Stimulated activated CD4-positive, alpha-beta T cell treated with anti-CD3 and anti-CD28 coated beads, TNF-alpha, amount 100 ng/mL, for 1 hour (primary cell): ENCODE measurements around the gene PDE4A.
"Not testable (repeated sequence)": the region's sequence is repeated elsewhere in the genome, so short reads cannot be mapped to it uniquely, and the experiment has no call there.

Experiments
- DNase-seq, 3 donors: peaks; one replicate each; pipeline ENCODE4 v3.0.0-alpha.2; 2020; ENCODE audit warnings: low read depth in 3 of 3, low spot score in 1 of 3

Gene PDE4A

GRCh38 chr19:10420444-10421239, at the start of gene PDE4A:
Gene PDE4A, plus strand, starts transcription at chr19:10420538. Its CDS starts 227 bp downstream, at chr19:10420765.
- DNase-seq: no peak

DNA sequence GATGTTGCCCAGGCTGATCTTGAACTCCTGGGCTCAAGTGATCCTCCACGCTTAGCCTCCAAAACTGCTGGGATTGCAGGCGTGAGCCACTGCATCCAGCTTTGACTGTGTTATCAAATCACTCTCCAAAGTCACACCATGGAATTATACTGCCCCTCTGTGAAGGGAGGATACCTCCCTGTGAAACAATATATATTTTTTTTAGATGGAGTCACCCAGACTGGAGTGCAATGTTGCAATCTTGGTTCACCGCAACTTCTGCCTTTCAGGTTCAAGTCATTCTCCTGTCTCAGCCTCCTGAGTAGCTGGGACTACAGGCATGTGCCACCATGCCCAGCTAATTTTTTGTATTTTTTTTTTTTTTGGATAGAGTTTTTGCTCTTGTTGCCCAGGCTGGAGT, 47.6 kb upstream of the PDE4A start:
- no peak for DNase-seq

- no peak for DNase-seq
Observed at GRCh38 chr19:10374931-10375330, 45.4 kb upstream of the PDE4A start.

- not testable (repeated sequence) for DNase-seq
Observed at GRCh38 chr19:10377140-10377640, 43.1 kb upstream of the PDE4A start.

GRCh38 chr19:10378124-10378523, 42.2 kb upstream of the PDE4A start:
- no peak for DNase-seq

- DNase-seq: no peak
Observed at GRCh38 chr19:10379880-10380312, 40.4 kb upstream of the PDE4A start.

- peak; percentile 90 to 97 (median 93) for DNase-seq
Observed at GRCh38 chr19:10380313-10381102, 39.8 kb upstream of the PDE4A start, which contains the start of gene TYK2. Gene TYK2, minus strand, starts transcription at chr19:10380572. Its CDS starts 2,166 bp downstream, at chr19:10378406.

- DNase-seq: not testable (repeated sequence)
Observed at GRCh38 chr19:10383223-10383499, 37.2 kb upstream of the PDE4A start.

- DNase-seq: no peak
Observed at GRCh38 chr19:10384580-10384979, 35.8 kb upstream of the PDE4A start.

- DNase-seq: peak; percentile 61 to 82 (median 72)
Observed at GRCh38 chr19:10388957-10389356, 31.4 kb upstream of the PDE4A start.

- DNase-seq: no peak
Observed at GRCh38 chr19:10389863-10390262, 30.5 kb upstream of the PDE4A start.

DNA sequence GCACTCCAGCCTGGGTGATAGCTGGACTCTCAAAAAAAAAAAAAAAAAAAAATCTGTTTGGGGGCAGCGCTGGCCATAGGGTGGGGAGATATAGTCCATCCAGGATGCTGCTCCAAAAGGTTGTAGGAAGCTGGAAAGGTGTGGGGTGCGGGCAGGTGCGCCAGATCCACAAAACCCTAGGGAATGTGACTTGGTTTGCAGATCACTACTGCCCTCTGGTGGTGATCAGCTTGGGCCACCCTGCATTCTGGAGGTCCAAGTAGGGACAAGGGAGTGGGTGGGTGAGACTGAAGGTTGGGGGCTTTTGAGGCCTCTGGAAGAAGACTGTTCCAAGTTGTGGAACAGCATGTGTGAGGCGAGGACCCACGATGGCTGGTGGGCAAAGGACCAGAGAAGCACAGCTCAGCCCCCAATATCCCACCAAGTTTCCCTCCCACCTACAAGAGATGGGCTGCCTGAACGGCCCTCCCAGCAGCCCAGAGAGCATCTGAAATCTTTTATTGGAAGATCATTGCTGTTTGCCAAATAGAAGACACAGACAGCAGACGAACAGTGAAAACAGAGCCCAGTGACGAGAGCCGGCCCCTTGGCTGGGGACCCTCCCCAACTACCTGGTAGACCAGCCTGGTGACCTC, 29.6 kb upstream of the PDE4A start:
- DNase-seq: peak in 1 of 3 donors; percentile 44

DNA sequence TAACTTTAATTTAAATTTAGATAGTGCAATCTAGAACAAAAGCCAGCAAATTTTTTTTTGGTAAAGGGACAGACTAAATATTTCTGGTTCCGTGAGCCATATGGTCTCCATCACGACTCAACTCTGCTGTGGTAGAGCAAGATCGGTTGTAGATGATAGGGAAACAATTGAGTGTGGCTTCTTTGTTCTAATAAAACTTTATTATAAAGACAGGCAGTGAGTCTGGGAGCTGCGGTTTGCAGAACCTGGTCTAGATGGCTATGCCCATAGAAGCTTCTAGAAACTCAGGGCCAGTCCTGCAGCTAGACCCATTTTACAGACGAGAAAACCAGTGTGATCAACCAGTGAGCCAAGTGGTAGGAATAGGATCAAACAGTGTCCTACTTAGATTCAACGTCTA, 28.2 kb upstream of the PDE4A start:
- no peak for DNase-seq

- no peak for DNase-seq
Observed at GRCh38 chr19:10393137-10393536, 27.2 kb upstream of the PDE4A start.

DNA sequence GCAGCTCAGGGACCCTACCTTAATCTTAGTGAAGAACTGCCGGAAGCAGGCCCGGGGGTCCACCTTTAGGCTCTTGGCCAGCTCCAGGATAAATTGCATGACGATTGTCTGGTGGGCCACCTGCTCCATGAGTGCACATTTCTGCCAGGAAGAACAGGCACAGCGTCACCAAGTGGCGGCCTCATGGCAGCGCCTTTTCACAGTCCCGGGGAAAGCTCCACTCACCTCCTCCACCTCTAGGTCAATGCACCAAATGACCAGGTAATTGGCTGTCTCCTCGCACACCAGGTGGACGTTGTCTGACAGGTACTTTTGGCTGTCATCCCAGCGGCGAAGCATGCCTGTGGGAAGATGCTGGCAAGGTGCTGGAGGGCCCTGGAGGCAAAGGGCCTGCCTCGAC, 25.3 kb upstream of the PDE4A start:
- no peak for DNase-seq

- DNase-seq: no peak
Observed at GRCh38 chr19:10395436-10395835, 24.9 kb upstream of the PDE4A start.

DNA sequence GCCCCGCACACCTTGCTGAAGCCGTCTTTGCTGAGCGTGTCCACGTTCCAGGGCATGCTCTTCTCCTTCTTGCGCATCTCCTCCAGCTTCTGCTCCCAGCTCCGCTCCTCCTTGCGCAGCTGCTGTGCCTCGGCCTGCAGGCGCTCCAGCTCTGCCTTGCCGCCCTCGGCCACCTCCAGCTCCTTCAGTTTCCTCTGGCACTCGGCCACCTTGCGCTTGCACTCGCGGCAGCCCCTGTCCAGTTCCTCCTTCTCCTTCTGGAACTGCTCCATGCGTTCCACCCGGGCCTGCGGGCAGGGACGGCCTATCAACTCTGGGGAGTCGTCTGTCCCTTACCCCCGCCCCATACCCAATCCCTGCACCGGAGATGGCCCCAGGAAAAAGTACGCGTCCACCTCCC, 24.4 kb upstream of the PDE4A start:
- DNase-seq: no peak

- DNase-seq: no peak
Observed at GRCh38 chr19:10398819-10399218, 21.5 kb upstream of the PDE4A start.

- not testable (repeated sequence) for DNase-seq
Observed at GRCh38 chr19:10399340-10399739, 21.0 kb upstream of the PDE4A start.

DNA sequence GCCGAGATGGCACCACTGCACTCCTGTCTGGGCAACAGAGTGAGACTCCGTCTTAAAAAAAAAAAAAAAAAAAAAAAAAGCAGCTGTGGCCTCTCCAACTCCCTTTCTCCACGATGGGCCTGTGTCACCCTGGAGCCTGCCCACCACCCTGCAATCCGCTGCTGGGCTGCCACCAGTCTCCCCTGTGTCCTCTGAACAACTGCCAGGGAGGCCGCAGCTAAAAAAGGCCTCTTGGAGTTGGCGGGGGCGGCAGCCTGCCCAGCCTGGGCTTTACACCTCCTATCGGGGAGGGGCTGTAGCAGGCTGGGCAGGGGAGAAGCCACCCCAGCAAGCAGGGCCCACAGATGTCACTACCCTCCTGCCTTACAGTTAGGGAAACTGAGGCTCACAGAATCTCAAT, 20.5 kb upstream of the PDE4A start:
- DNase-seq: no peak

- no peak for DNase-seq
Observed at GRCh38 chr19:10402441-10403038, 17.8 kb upstream of the PDE4A start.
